Ishikawa (cell line): ENCODE results near the gene KIAA1217.

Experiments used
- EGR1 ChIP-seq: IDR thresholded peaks from 2 replicates; pipeline ENCODE4 v1.6.1; 2012
- MAX ChIP-seq: IDR thresholded peaks from 2 replicates; pipeline ENCODE4 v1.6.1; 2012
- NFIC ChIP-seq: IDR thresholded peaks from 2 replicates; pipeline ENCODE4 v1.6.1; 2012
- RAD21 ChIP-seq: IDR thresholded peaks from 2 replicates; pipeline ENCODE4 v1.6.1; 2012; ENCODE audit warnings: low read depth
- REST ChIP-seq: IDR thresholded peaks from 2 replicates; pipeline ENCODE4 v1.6.1; 2012; ENCODE audit warnings: low read depth, mild to moderate bottlenecking
- TAF1 ChIP-seq: IDR thresholded peaks from 2 replicates; pipeline ENCODE4 v1.6.1; 2012; ENCODE audit warnings: low read depth, mild to moderate bottlenecking
- ZBTB7A ChIP-seq: IDR thresholded peaks from 2 replicates; pipeline ENCODE4 v1.6.1; 2012; ENCODE audit warnings: low read depth

- TF ChIP-seq REST (no peak), ZBTB7A (no peak), RAD21 (no peak), TAF1 (no peak), NFIC (no peak), EGR1 (no peak), MAX (no peak)
Measured at GRCh38 chr10:24494777-24495176, 285.8 kb downstream of the KIAA1217 start.
